GM23338 (cell line): ENCODE data around the gene TBC1D7. TPM values are rescaled to one million over a fixed set of nuclear protein-coding genes. Genes with fewer than 3 reads are reported as not detected.

Source experiments
- ATAC-seq: fragments of 200-7000 bp; cut with Tn5 transposase; 3 replicates; pipeline ENCODE4 v1.9.1; 2020
- DNase-seq: peaks from one replicate; pipeline ENCODE4 v3.0.0-alpha.2; 2015; ENCODE audit warnings: low spot score
- H2AFZ ChIP-seq: fragments of 200-600 bp; sonication (generic); 2 replicates; pipeline ENCODE4 v1.8.0; 2016; ENCODE audit warnings: antibody characterized with exemption, mild to moderate bottlenecking, moderate library complexity
- H3F3A ChIP-seq: fragments of 200-600 bp; sonication (generic); replicated peaks from 2 replicates; pipeline ENCODE4 v1.8.0; 2017; ENCODE audit warnings: antibody characterized with exemption, mixed run types, low read depth
- H3K27ac ChIP-seq: fragments of 200-600 bp; sonication (generic); 2 replicates; pipeline ENCODE4 v1.6.1; 2016; ENCODE audit warnings: low read depth
- H3K27me3 ChIP-seq: fragments of 200-600 bp; sonication (generic); 2 replicates; pipeline ENCODE4 v1.8.0; 2016; ENCODE audit warnings: mild to moderate bottlenecking, mixed run types, moderate library complexity; ENCODE audit not compliant: insufficient read depth
- H3K36me3 ChIP-seq: fragments of 200-600 bp; sonication (generic); 2 replicates; pipeline ENCODE4 v1.8.0; 2016; ENCODE audit warnings: mild to moderate bottlenecking; ENCODE audit not compliant: insufficient read depth
- H3K4me1 ChIP-seq: fragments of 200-600 bp; sonication (generic); 2 replicates; pipeline ENCODE4 v1.8.0; 2016; ENCODE audit warnings: mild to moderate bottlenecking, moderate library complexity; ENCODE audit not compliant: insufficient read depth
- H3K4me2 ChIP-seq: fragments of 200-600 bp; sonication (generic); 2 replicates; pipeline ENCODE4 v1.7.1; 2017; ENCODE audit warnings: mixed run types
- H3K4me3 ChIP-seq: fragments of 200-600 bp; sonication (generic); 2 replicates; pipeline ENCODE4 v1.6.1; 2016; ENCODE audit warnings: mixed run types
- H3K79me2 ChIP-seq: fragments of 200-600 bp; sonication (generic); replicated peaks from 2 replicates; pipeline ENCODE4 v1.8.0; 2017; ENCODE audit warnings: mild to moderate bottlenecking; ENCODE audit not compliant: insufficient read depth
- H3K9me2 ChIP-seq: fragments of 200-600 bp; sonication (generic); 2 replicates; pipeline ENCODE4 v1.8.0; 2017; ENCODE audit not compliant: insufficient read depth
- H4K20me1 ChIP-seq: fragments of 200-600 bp; sonication (generic); replicated peaks from 2 replicates; pipeline ENCODE4 v1.8.0; 2017; ENCODE audit warnings: mild to moderate bottlenecking; ENCODE audit not compliant: insufficient read depth
- H3K27ac Mint-ChIP-seq: 2 replicates; pipeline ENCODE4 v1.8.0; 2020; ENCODE audit warnings: inconsistent platforms, mild to moderate bottlenecking, moderate library complexity, mixed read lengths
- H3K27me3 Mint-ChIP-seq: 3 replicates; pipeline ENCODE4 v1.8.0; 2022; ENCODE audit warnings: low read depth, mild to moderate bottlenecking, moderate library complexity, mixed read lengths, inconsistent platforms; ENCODE audit not compliant: insufficient read depth, poor library complexity
- H3K36me3 Mint-ChIP-seq: 3 replicates; pipeline ENCODE4 v1.8.0; 2021; ENCODE audit warnings: low read depth, mild to moderate bottlenecking, inconsistent platforms, moderate library complexity, mixed read lengths
- H3K4me1 Mint-ChIP-seq: 3 replicates; pipeline ENCODE4 v1.8.0; 2020; ENCODE audit warnings: mild to moderate bottlenecking, inconsistent platforms, mixed read lengths
- H3K4me3 Mint-ChIP-seq: 3 replicates; pipeline ENCODE4 v1.8.0; 2021; ENCODE audit warnings: moderate library complexity, mild to moderate bottlenecking, inconsistent platforms, mixed read lengths
- H3K9me3 Mint-ChIP-seq: 3 replicates; pipeline ENCODE4 v1.8.0; 2020; ENCODE audit warnings: moderate library complexity, mild to moderate bottlenecking, inconsistent platforms, mixed read lengths
- EZH2phosphoT487 ChIP-seq: fragments of 200-600 bp; sonication (generic); IDR thresholded peaks from one replicate; pipeline ENCODE4 v1.8.1; 2018; ENCODE audit warnings: antibody characterized with exemption; ENCODE audit not compliant: unreplicated experiment
- JUNB ChIP-seq: IDR thresholded peaks from one replicate; pipeline ENCODE4 v1.6.1; 2016; ENCODE audit warnings: antibody characterized with exemption; ENCODE audit not compliant: unreplicated experiment
- ZNF331 ChIP-seq: fragments of 250-450 bp; sonication (Bioruptor Pico); IDR thresholded peaks from 2 replicates; pipeline ENCODE4 v1.5.0; 2020; ENCODE audit warnings: low read depth, mild to moderate bottlenecking, moderate library complexity
- ZNF462 ChIP-seq: fragments of 250-450 bp; sonication (Bioruptor Pico); IDR thresholded peaks from 2 replicates; pipeline ENCODE4 v1.5.0; 2020; ENCODE audit warnings: mild to moderate bottlenecking, moderate library complexity
- polyA plus RNA-seq: library from polyadenylated mRNA; unstranded; fragments of >200 nt; fragmentation: Nextera tagmentation; extraction: Ambion mirVana; gene quantifications from 2 replicates; pipeline ENCODE4 v1.2.1, GENCODE V29; 2016
- total RNA-seq: library from RNA; depleted of rRNA; stranded (reverse); fragments of >200 nt; shearing (Covaris generic); gene quantifications from 2 replicates; pipeline ENCODE4 v1.2.3, GENCODE V29; 2014

TBC1D7 gene
- total and polyA plus RNA-seq, 2 experiments from 2014 or later: 62.0 to 70.4 TPM

- TF ChIP-seq ZNF462 (CRISPR knock-in tag) (no peak), ZNF331 (CRISPR knock-in tag) (no peak), JUNB (no peak)
Observed at GRCh38 chr6:13302291-13302690, 26.0 kb downstream of the TBC1D7 start (continued).

GRCh38 chr6:13300643-13301590, 27.4 kb downstream of the TBC1D7 start:
- H3K4me1 ChIP-seq: no peaks in the 10 kb centered on the region
- no peaks in the 10 kb centered on the region for H3K27me3 ChIP-seq
- H3K79me2 ChIP-seq: no peaks in the 10 kb centered on the region; the same call in 1 of the 2 replicates
- TF ChIP-seq EZH2phosphoT487: no peak
- no peak for DNase-seq
- peaks cover 4% of the 10 kb centered on the region for H3K27me3 Mint-ChIP-seq
- H4K20me1 ChIP-seq: 0 out of 2 replicates have a peak, but pooled peaks cover 8% of the 10 kb centered on the region
- peaks cover 51% of the 10 kb centered on the region for H3K36me3 Mint-ChIP-seq
- H3K4me2 ChIP-seq: no peak overlapping the region
- ATAC-seq: no peak
- no peaks in the 10 kb centered on the region; the same call in 2 of the 3 replicates for H3K4me1 Mint-ChIP-seq
- no peaks in the 10 kb centered on the region for H3F3A ChIP-seq
- no peaks in the 10 kb centered on the region for H3K9me2 ChIP-seq
- H3K9me3 Mint-ChIP-seq: no peaks in the 10 kb centered on the region
- no peak overlapping the region for H3K4me3 ChIP-seq
- H2AFZ ChIP-seq: no peak overlapping the region
- no peak overlapping the region; the same call in 1 of the 2 replicates for H3K27ac Mint-ChIP-seq
- H3K36me3 ChIP-seq: peaks cover 18% of the 10 kb centered on the region
- no peak overlapping the region for H3K27ac ChIP-seq
- H3K4me3 Mint-ChIP-seq: no peak overlapping the region
